ENCODE data around the gene FRS2. TPM values are rescaled to one million over a fixed set of nuclear protein-coding genes. Genes with fewer than 3 reads are reported as not detected.

The FRS2 gene
- total and polyA plus RNA-seq, 2 donors (not counting 1 experiment from before 2014, with no cell fraction given) = 11.3 to 33.7 TPM

- H4K20me1 ChIP-seq (ENCODE audit: control insufficient read depth, insufficient read depth, low read length, poor library complexity, severe bottlenecking) = no peaks in the 10 kb centered on the region
- intact Hi-C loops (cut with micrococcal nuclease) = loop anchor here (1.0 kb wide), 6 partner anchors 15 to 416 kb away; partner anchors contain the start of gene CCT2
- Mint-ChIP-seq H3K4me1 (peaks cover 2% of the 10 kb centered on the region), H3K27ac (no peak overlapping the region), H3K9me3 (ENCODE audit: insufficient read depth) (no peaks in the 10 kb centered on the region), H3K4me3 (no peak overlapping the region), H3K27me3 (no peaks in the 10 kb centered on the region)
- no CpG with 5 or more reads among the region's 6 CpGs for WGBS (ENCODE audit: insufficient coverage)
- CTCF ChIA-PET = interaction anchor here (0.7 to 9.4 kb wide), 42 partner anchors 7 to 416 kb away, joined by 3 to 172 read pairs (median 6); partner anchors contain the start of genes CCT2 and FRS2
- POLR2A ChIA-PET = interaction anchor here (0.5 kb wide), 1 partner anchor 214 kb away, joined by 3 read pairs; no protein-coding TSS in a partner anchor
- no peak for TF ChIP-seq EZH2 (IDR thresholded peaks at IDR 0.05; ENCODE audit: borderline replicate concordance, insufficient read depth, low read depth, low read length, poor library complexity, severe bottlenecking)
- peak; percentile 94 for TF ChIP-seq CTCF (IDR thresholded peaks at IDR 0.05)
- H3K79me2 ChIP-seq (ENCODE audit: control insufficient read depth, insufficient read depth, low read length) = no peaks in the 10 kb centered on the region
- no peak overlapping the region for H3K4me3 ChIP-seq (ENCODE audit: control extremely low read depth in 1 of 5, extremely low read depth in 1 of 5, insufficient read depth in 1 of 5, low read depth in 2 of 5, low read length in 4 of 5)
- H3K36me3 ChIP-seq (replicated peaks in 1 of 2; ENCODE audit: control extremely low read depth in 1 of 2, control insufficient read depth in 1 of 2, extremely low read depth in 1 of 2, insufficient read depth in 2 of 2, low read length in 1 of 2) = peaks cover 0 to 36% of the 10 kb centered on the region in 2 experiments
- H2AFZ ChIP-seq (ENCODE audit: insufficient read depth, low read depth, low read length, poor library complexity, severe bottlenecking) = no peak overlapping the region
- DNase-seq (peak; percentile 81), ATAC-seq (ENCODE audit: low read depth) (peak; percentile 63)
- no peaks in the 10 kb centered on the region for H3K4me1 ChIP-seq (ENCODE audit: control insufficient read depth in 2 of 2, insufficient read depth in 2 of 2, low read length in 2 of 2)
- H3K9me3 ChIP-seq (ENCODE audit: control extremely low read depth in 1 of 3, control insufficient read depth in 2 of 3, insufficient read depth in 1 of 3, low read length in 2 of 3) = no peaks in the 10 kb centered on the region
- H3K27ac ChIP-seq (ENCODE audit: low read length in 2 of 2) = peak overlapping the region in 1 of 2 donors; percentile 82
- H3K4me2 ChIP-seq (replicated peaks; ENCODE audit: low read depth, low read length, poor library complexity, severe bottlenecking) = no peak overlapping the region
- H3K9ac ChIP-seq (ENCODE audit: low read length) = no peak overlapping the region
- H3K27me3 ChIP-seq (replicated peaks in 1 of 4; ENCODE audit: control extremely low read depth in 1 of 4, control insufficient read depth in 3 of 4, insufficient read depth in 4 of 4, low read length in 3 of 4) = no peaks in the 10 kb centered on the region
These were observed 100.6 kb downstream of the FRS2 start for GRCh38 chr12:69570545-69571399.

- Histone ChIP-seq H3K9ac (ENCODE audit: low read length) (no peak overlapping the region), H4K20me1 (ENCODE audit: control insufficient read depth, insufficient read depth, low read length, poor library complexity, severe bottlenecking) (no peaks in the 10 kb centered on the region), H3K4me3 (ENCODE audit: control extremely low read depth in 1 of 5, extremely low read depth in 1 of 5, insufficient read depth in 1 of 5, low read depth in 2 of 5, low read length in 4 of 5) (no peak overlapping the region), H3K27ac (ENCODE audit: low read length in 2 of 2) (no peak overlapping the region), H3K4me2 (replicated peaks; ENCODE audit: low read depth, low read length, poor library complexity, severe bottlenecking) (no peak overlapping the region), H2AFZ (ENCODE audit: insufficient read depth, low read depth, low read length, poor library complexity, severe bottlenecking) (no peak overlapping the region), H3K27me3 (replicated peaks in 1 of 4; ENCODE audit: control extremely low read depth in 1 of 4, control insufficient read depth in 3 of 4, insufficient read depth in 4 of 4, low read length in 3 of 4) (no peaks in the 10 kb centered on the region), H3K4me1 (ENCODE audit: control insufficient read depth in 2 of 2, insufficient read depth in 2 of 2, low read length in 2 of 2) (no peaks in the 10 kb centered on the region), H3K36me3 (replicated peaks in 1 of 2; ENCODE audit: control extremely low read depth in 1 of 2, control insufficient read depth in 1 of 2, extremely low read depth in 1 of 2, insufficient read depth in 2 of 2, low read length in 1 of 2) (peaks cover 1 to 34% of the 10 kb centered on the region in 2 experiments), H3K79me2 (ENCODE audit: control insufficient read depth, insufficient read depth, low read length) (no peaks in the 10 kb centered on the region), H3K9me3 (ENCODE audit: control extremely low read depth in 1 of 3, control insufficient read depth in 2 of 3, insufficient read depth in 1 of 3, low read length in 2 of 3) (no peaks in the 10 kb centered on the region)
- WGBS (ENCODE audit: insufficient coverage) = no CpG with 5 or more reads among the region's 3 CpGs
- Mint-ChIP-seq H3K4me3 (no peak overlapping the region), H3K27ac (no peak overlapping the region), H3K27me3 (no peaks in the 10 kb centered on the region), H3K4me1 (peaks cover 2% of the 10 kb centered on the region), H3K9me3 (ENCODE audit: insufficient read depth) (no peaks in the 10 kb centered on the region)
- DNase-seq = no peak
- ChIA-PET POLR2A (no interaction called here), CTCF (interaction anchor here (1.2 kb wide), 1 partner anchor 284 kb away, joined by 5 read pairs; no protein-coding TSS in a partner anchor)
- ATAC-seq (ENCODE audit: low read depth) = no peak
- intact Hi-C loops (cut with micrococcal nuclease) = no loop called here
- TF ChIP-seq CTCF (IDR thresholded peaks at IDR 0.05) (no peak), EZH2 (IDR thresholded peaks at IDR 0.05; ENCODE audit: borderline replicate concordance, insufficient read depth, low read depth, low read length, poor library complexity, severe bottlenecking) (no peak)
These were observed 105.2 kb downstream of the FRS2 start for GRCh38 chr12:69575346-69575745.
